NCI-H128 (cell line): ENCODE results near the gene MROH2A.

ENCODE experiments used
- DNase-seq: peaks from one replicate; lab custom pipeline; 2025; ENCODE audit not compliant: unreplicated experiment; lab: John Stamatoyannopoulos, UW

Gene MROH2A

GRCh38 chr2:233819884-233820773, 42.0 kb downstream of the MROH2A start:
- DNase-seq = no peak

DNA sequence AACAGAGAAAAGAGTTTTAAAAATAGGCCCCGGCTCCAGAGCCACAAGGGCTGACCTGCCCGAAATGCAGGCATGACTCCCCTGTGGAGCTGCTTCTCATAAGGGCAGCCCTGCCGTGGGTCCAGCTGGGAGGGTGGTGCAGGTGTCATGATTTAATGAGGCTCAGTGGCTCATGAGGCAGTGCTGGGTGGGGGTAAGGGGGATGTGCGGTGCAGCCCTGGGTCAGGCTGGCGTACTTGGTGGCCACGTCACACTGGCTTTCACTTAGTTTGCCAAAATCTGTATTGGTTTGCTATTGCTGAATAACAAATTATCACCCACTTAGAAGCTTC, 42.6 kb downstream of the MROH2A start:
- no peak for DNase-seq

GRCh38 chr2:233821196-233821595, 43.1 kb downstream of the MROH2A start:
- DNase-seq = no peak

GRCh38 chr2:233821709-233822100, 43.6 kb downstream of the MROH2A start:
- DNase-seq = no peak

- DNase-seq = no peak
Observed at GRCh38 chr2:233822101-233822771, 44.1 kb downstream of the MROH2A start.

GRCh38 chr2:233822781-233823730, 44.9 kb downstream of the MROH2A start:
- no peak for DNase-seq

- no peak for DNase-seq
Observed at GRCh38 chr2:233823731-233824121, 45.6 kb downstream of the MROH2A start.

DNA sequence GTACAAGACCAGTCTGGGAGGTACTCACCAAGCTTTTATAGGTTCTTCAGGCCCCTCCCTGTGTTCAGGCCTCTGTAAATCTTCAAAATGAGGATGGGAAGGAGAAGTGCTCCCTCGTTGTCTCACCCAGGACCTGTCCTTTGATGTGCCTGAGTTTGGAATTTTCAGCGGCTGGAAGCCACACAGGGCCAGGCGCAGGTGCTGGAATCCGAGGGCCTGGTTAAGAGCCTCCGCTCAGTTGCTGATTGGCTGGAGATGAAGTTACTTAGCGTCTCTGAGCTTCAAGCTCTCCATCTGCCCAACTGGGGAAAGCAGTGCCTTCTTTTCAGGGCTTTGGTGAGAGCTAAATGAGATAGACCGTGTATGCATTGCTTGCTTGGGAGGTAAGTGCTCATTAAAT, 46.2 kb downstream of the MROH2A start:
- DNase-seq = no peak

GRCh38 chr2:233828546-233829192, 50.5 kb downstream of the MROH2A start:
- DNase-seq = no peak

DNA sequence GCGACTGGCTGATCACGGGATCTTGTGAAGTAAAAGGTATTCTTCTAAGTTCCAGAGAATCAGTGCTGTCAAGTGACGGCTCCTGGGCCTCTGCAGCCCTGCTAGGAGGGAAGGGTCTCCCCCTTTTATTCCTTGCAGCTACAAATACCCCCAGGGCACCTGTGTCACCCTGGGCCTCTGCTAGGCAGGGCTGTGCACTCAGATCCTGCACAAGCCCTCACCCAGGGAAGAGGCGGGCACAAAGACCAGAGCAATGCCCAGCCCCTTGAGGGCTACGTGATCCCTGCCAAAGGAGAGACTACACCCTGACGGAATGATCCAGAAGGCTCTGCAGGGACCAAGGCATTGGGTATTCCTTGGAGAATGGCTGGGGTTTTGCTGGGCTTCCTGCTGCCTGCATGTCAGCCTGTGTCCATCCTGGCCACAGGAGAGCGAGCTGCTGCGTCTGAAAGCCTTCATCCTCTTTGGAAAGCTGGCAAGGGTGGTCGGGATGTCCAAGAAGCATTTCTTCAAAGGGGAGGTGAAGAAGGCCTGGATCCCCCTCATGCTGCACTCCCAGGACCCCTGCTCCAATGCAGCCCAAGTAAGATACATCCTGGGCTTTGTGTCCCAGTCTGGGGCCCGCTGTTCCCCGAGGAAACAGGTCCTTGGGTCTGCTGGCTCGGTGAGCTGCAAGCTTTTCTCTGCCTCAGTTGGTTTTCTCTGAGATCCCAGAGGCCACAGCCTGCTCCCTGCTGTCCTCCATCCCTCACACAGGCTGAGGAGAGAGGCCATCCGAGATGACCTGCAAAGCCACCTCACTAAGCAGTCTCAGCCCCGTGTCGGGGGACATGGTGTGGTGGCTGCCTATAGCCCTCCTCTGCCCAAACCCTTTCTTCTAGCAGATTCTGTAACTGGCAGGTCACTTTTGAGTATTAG, 51.3 kb downstream of the MROH2A start:
- DNase-seq = no peak

- DNase-seq = no peak
Observed at GRCh38 chr2:233830111-233830802, 52.1 kb downstream of the MROH2A start.

DNA sequence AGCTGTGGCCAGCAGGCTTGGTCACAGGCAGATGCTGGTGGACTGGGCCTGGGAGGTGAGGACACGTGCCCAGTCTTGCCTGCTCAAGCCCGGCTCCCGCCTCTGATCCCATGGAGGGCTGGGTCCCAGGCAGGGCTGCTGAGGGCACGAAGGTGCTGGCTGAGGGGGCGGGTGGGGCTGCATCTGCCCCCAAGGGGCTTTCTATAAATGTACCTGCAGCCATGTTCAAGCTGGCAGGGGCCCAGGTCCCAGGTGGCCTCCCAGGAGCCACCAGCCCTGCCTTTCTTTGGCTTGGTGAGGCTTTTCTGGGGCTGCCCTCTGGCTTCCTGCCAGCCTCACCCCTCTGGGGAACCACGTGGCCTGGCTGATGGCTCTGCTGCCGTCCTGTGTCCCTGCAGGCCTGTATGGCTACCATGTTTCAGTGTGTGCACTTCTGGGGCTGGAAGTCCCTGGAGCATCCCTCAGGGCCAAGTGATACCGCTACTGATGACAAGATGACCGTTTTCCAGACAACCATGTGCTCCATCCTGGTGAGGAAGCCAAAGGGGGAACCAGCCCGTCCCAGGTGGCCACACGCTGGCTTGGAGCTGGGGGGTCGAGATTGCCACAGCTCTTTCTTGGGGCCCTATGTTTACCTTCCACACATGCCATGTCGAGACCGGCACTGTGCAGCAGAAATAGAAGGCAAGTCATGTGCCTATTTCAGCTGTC, 53.0 kb downstream of the MROH2A start:
- DNase-seq = no peak

DNA sequence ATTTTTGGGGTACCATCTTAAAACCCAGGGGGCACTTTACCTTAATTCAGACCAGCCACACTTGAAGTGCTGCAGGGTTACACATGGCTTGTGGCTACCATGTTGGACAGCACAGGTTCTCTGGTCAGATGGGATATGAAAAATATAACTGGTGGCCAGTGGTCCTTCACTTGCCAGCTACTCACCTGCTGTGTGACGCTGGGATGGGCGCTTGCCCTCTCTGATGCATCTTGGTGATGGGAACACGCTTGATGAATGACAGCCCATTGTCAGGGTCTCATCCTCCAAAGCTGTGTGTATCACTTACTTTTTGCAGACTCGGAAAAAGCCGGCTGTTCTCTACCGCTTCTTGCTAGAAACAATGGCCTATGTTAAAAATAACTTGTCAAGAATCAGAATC, 53.7 kb downstream of the MROH2A start:
- no peak for DNase-seq

- DNase-seq = no peak
Observed at GRCh38 chr2:233832414-233832813, 54.3 kb downstream of the MROH2A start.

DNA sequence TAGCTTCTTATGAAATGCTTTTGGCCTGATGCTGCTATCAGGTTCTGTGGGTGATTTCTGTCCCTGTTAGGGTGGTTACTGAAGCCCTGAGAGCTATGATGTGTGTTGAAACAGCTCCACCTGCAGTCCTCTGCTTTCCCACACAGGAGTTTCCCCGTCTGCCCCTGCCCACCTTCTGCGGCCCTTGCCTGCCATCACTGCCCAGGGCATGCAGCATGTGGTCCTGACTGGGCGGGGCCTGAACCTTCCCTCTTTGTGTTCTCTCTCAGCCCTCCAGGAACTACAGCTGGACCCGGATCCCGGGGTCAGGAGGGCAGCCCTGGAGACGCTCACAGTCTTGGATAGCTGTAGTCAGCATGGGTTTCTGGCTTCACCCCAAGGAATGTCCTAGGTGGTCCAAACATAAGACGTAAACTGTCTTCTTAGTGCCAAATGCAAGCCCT, 54.8 kb downstream of the MROH2A start:
- DNase-seq = no peak

GRCh38 chr2:233833345-233833744, 55.2 kb downstream of the MROH2A start:
- DNase-seq = no peak

- DNase-seq = no peak
Observed at GRCh38 chr2:233835230-233836186, 57.4 kb downstream of the MROH2A start.
